ENCODE results near the gene SEMA5A.

DNA sequence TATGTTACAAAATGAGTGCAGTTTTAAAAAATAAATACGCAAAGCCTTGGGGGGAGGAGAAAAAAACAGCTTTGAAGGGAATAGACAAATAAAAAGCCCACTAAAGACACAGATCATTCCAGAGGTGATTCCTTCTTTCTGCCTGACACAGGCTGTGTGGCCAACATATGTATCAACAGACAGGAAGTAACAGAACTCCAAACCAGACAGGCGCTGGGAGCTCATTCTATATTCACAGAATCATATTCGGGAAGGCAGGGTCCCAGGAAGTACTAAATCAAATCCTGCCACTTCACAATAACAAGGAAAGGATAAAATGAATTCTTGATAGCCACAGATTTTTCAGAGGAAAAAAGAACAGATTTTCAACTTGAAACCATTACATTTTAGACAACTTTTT is 62.1 kb downstream of the SEMA5A start:
- no peak for TF ChIP-seq GATA2 (IDR thresholded peaks at IDR 0.05; ENCODE audit: low read depth, low read length)
- no peak for TF ChIP-seq GATA3 (IDR thresholded peaks at IDR 0.05; ENCODE audit: low read depth, low read length)

Measured in SH-SY5Y (cell line).